ENCODE results near the gene SPDYA.

SPDYA gene

GRCh38 chr2:28880193-28880592 is 69.6 kb downstream of the SPDYA start:
- no peak for TF ChIP-seq CTCF (IDR thresholded peaks at IDR 0.05; ENCODE audit: control insufficient read depth, extremely low read depth, insufficient read depth)
- DNase-seq (ENCODE audit: low read depth): no peak
- no peak overlapping the region for H3K4me3 ChIP-seq (ENCODE audit: low read depth, low read length)

GRCh38 chr2:28893488-28893887 is 82.9 kb downstream of the SPDYA start:
- H3K4me3 ChIP-seq (ENCODE audit: low read depth, low read length): no peak overlapping the region
- no peak for DNase-seq (ENCODE audit: low read depth)
- no peak for TF ChIP-seq CTCF (IDR thresholded peaks at IDR 0.05; ENCODE audit: control insufficient read depth, extremely low read depth, insufficient read depth)

- DNase-seq (ENCODE audit: low read depth): peak; percentile 95
- peak within 1 kb of the TSS; percentile 81 for H3K4me3 ChIP-seq (ENCODE audit: low read depth, low read length)
- TF ChIP-seq CTCF (IDR thresholded peaks at IDR 0.05; ENCODE audit: control insufficient read depth, extremely low read depth, insufficient read depth): no peak
Measured at GRCh38 chr2:28894470-28895188, 84.0 kb downstream of the SPDYA start, which contains the start of gene WDR43. TSS of gene WDR43 (plus strand) at chr2:28894667. CDS start at chr2:28894699, 32 bp downstream.

GRCh38 chr2:28895189-28895893 is 84.7 kb downstream of the SPDYA start:
- H3K4me3 ChIP-seq (ENCODE audit: low read depth, low read length): peak overlapping the region; percentile 81
- DNase-seq (ENCODE audit: low read depth): no peak
- TF ChIP-seq CTCF (IDR thresholded peaks at IDR 0.05; ENCODE audit: control insufficient read depth, extremely low read depth, insufficient read depth): no peak

GRCh38 chr2:28896906-28897305 is 86.3 kb downstream of the SPDYA start:
- H3K4me3 ChIP-seq (ENCODE audit: low read depth, low read length): no peak overlapping the region
- DNase-seq (ENCODE audit: low read depth): no peak

GRCh38 chr2:28898048-28898447 is 87.4 kb downstream of the SPDYA start:
- DNase-seq (ENCODE audit: low read depth): no peak
- H3K4me3 ChIP-seq (ENCODE audit: low read depth, low read length): no peak overlapping the region
- no peak for TF ChIP-seq CTCF (IDR thresholded peaks at IDR 0.05; ENCODE audit: control insufficient read depth, extremely low read depth, insufficient read depth)

More at GRCh38 chr2:28896906-28897305, 86.3 kb downstream of the SPDYA start:
- TF ChIP-seq CTCF (IDR thresholded peaks at IDR 0.05; ENCODE audit: control insufficient read depth, extremely low read depth, insufficient read depth): no peak
